Right lung (tissue), 10 donors: ENCODE measurements around the gene VSIG10L. TPM values are rescaled to one million over a fixed set of nuclear protein-coding genes. Genes with fewer than 3 reads are reported as not detected.

Experiments
- DNase-seq, 2 donors: peaks; one replicate each; pipeline ENCODE4 v3.0.0-alpha.2; 2013
- long read RNA-seq, 8 donors: transcript quantifications; one replicate each; lab custom pipeline, GENCODE V29; 2026
- polyA plus RNA-seq, 5 donors: library from polyadenylated mRNA; unstranded; fragments of 120-200 nt; gene quantifications; one replicate each; pipeline versions ENCODE4 v1.2.1 to v1.2.3, GENCODE V29; 2013; ENCODE audit warnings: inconsistent platforms in 1 of 5, low replicate concordance in 1 of 5; ENCODE audit not compliant: insufficient read length in 5 of 5, insufficient read depth in 1 of 5

Gene VSIG10L
- polyA plus RNA-seq: 1 to 10 TPM; 3.2 to 5.3 (median 3.8) TPM
- long read RNA-seq, donor 1: 0 reads
- long read RNA-seq, donor 2: 0 reads
- long read RNA-seq, donor 3: 0 reads
- long read RNA-seq, donor 4: 0 reads
- long read RNA-seq, donor 5: 0 reads
- long read RNA-seq, donor 6: 0 reads
- long read RNA-seq, donor 7: 0 reads
- long read RNA-seq, donor 8: 0 reads

GRCh38 chr19:51341976-51342580, at the start of gene VSIG10L:
Gene VSIG10L, minus strand, starts transcription at chr19:51342139. Its CDS starts 15 bp downstream, at chr19:51342124.
- no peak for DNase-seq

DNA sequence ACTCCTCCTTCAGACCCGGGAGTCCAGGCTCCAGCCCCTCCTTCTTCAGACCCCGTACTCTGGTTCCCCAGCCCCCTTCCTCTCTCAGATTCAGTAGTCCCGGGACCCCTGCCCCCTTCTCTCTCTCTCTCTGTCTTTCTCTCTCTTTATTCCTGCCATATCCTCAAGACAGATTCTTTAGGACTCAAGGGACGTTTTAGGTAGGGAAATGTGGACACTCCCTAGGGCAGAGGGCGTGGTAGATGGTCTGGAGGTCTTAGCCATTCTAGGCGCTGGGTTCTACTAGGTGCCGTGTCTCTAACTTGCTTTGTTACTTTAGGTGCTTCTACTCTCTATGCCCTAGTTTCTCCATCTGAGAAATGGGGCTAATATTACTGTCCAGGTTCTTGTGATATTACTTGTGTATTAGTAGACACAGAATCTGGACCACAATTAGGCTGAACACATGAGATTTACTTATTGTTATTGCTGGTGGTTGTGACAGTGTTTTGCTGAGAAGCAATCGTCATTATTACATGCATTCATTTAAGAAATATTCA, 49.2 kb upstream of the VSIG10L start:
- no peak for DNase-seq

- DNase-seq: no peak
Measured at GRCh38 chr19:51389143-51389542, 47.2 kb upstream of the VSIG10L start.

DNA sequence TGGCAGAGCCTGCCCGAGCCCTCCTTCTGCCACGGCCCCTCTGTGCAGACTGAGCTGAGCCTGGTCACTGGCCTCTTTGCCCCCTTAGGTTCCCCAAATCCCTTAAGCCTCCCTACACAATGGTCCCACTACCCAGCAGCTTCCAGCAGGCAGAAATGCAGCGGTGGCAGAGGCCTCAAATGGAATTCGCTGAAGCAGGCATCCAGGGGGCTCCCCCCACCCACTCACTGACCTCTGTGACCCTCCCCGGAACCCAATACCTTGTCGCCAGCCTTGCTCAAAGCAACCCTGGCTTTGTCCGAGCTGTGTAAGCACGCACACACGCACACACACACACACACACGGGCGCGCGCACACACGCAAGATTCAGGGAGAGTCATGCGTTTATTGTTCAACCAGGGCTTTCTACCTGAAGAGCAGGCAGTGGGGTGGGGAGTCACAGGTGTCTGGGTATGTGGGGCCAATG, 46.0 kb upstream of the VSIG10L start, which contains the start of gene LIM2:
LIM2 (minus strand) TSS at position 51 of the 466 bp plus-strand sequence. CDS start 531 bp downstream, outside the sequence.
- no peak for DNase-seq

- DNase-seq: no peak
Measured at GRCh38 chr19:51386882-51387520, 45.1 kb upstream of the VSIG10L start.

DNA sequence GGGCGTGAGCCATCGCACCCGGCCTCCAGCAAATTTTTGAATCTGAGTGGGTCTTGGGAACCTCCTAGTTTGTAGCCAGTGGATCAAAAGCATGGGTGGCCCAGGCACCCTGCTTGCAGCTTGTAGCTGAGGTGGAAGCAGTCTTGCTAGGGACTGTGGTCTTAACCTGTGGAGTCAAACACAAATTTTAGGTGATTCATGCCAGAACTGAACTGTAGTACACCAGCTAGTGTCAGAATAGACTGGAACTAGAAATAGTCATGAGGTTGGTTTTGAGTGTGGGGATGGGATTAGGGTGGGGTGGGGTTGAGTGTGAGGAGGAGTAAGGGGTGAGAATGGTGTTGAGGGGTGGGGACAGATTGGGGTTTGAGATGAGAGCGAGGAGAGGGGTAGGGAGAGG, 40.1 kb upstream of the VSIG10L start:
- no peak for DNase-seq

- DNase-seq: no peak
Measured at GRCh38 chr19:51380379-51380778, 38.4 kb upstream of the VSIG10L start.

- DNase-seq: no peak
Measured at GRCh38 chr19:51377422-51377821, 35.5 kb upstream of the VSIG10L start.

- DNase-seq: no peak
Measured at GRCh38 chr19:51375504-51376221, 33.7 kb upstream of the VSIG10L start.

DNA sequence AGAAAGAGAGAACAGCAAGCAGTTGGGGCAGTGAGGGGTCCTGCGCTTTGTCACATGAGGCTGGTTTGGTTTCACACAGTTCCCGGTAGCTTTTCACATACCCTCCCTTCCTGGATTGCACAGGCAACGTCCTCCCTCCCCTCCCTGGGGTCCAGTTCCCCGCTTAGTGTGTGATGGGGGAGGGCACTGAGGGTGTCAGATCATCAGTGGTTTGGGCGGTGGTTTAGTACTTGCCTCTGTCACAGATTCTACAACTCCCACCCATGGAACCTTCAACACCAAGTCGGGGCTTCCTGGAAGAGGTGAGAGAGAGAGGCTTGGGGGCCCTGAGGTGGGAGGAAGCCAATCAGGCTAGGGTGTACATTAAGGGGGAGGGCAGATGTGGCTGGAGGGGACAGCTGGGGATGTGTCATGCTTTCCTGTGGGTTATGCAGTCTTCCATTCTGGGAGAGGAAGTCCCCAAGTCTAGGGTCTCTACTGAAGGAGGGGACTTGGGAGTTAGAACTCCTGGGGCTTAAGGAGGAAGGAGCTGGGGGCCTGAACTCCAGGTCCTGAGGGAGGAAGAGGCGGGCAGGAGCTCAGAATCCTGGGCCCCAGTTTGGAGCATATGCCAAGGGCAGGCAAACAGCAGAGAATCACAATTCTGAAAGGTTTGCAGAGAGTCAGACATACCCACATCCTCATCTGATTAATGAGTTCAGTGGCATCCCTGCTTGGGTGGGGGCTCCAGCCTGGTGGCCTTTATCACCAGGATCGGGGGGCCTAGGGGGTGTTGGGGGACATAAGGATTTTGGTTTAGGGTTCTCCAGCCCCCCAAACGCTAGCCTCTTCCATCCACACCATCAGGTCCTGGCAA, 30.9 kb upstream of the VSIG10L start, which contains the start of gene NKG7:
NKG7 (minus strand) TSS at position 6 of the 856 bp plus-strand sequence. CDS start 119 bp downstream, outside the sequence.
- no peak for DNase-seq

- no peak for DNase-seq
Measured at GRCh38 chr19:51372021-51372648, 30.2 kb upstream of the VSIG10L start.

DNA sequence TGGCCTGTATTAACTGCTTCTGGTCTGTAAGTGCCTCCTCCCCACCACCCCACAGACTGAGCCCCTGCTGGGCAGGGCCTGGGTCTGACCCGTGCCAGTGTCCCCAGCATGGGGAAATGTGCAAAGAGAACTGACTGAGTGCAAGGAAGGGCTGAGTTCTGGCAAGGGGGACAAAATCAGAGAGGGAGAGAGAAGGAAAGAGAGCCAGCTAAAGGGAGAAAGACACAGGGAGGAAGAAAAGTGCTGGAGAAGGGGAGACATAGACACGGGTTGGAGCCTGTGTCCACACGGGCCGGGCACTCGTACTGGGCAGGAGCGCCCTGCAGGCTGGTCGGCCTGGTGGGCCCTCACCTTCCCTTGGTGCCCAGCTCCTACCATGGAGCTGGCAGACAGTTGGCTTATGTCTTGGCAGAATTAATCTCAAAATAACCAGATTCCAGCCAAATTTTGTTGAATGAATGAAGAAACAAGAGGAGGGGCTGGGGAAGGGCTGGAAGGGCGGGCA, 29.3 kb upstream of the VSIG10L start:
- no peak for DNase-seq

GRCh38 chr19:51370230-51370629, 28.3 kb upstream of the VSIG10L start:
- DNase-seq: no peak

DNA sequence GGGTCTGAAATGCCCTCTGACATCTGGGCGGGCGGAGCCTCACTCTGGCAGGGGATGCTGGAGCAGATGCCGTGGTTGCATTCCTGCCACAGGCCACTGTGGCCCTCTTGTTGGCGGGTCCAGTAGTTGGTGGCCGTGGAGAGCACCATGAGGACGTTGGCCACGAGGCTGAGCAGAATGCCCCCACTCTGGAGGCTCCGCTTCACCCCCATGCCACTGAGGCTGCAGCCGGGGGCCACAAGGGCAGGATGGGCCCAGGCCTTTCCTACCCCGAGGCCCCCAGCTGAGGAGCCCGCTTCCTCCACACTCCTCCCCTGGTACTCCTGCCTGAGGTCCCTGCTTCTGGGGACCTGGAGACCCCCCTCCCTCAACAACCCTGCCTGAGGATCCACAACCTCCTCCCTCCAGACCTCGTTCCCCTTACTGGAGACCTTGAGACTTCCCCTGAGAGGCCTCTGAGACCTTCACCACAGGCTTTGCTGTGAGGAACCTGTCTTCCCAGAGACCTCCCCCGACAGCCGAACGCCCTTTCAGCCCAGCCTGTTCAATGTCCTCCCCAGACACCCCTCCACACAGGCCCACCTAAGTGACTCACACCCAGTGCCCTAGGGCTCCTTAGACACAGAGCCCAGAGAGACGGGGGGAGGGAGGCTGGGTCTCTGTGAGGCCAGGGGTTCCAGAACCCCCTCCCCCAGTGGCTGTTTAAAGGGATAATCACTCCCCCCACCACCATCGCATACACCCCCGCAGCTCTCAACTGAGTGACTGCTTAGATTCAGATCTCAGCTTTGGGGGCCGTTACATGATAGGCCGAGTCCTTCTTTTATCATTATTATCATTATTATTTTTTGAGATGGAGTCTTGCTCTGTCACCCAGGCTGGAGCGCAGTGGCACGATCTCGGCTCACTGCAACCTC, 26.7 kb upstream of the VSIG10L start, which contains the start of gene CLDND2:
CLDND2 (minus strand) TSS at position 638 of the 917 bp plus-strand sequence; CDS start at position 212, 426 bp downstream.
- DNase-seq: no peak

- DNase-seq: peak; percentile 98 to 99
Measured at GRCh38 chr19:51367565-51368365, 25.8 kb upstream of the VSIG10L start.

- no peak for DNase-seq
Measured at GRCh38 chr19:51367255-51367564, 25.3 kb upstream of the VSIG10L start.

DNA sequence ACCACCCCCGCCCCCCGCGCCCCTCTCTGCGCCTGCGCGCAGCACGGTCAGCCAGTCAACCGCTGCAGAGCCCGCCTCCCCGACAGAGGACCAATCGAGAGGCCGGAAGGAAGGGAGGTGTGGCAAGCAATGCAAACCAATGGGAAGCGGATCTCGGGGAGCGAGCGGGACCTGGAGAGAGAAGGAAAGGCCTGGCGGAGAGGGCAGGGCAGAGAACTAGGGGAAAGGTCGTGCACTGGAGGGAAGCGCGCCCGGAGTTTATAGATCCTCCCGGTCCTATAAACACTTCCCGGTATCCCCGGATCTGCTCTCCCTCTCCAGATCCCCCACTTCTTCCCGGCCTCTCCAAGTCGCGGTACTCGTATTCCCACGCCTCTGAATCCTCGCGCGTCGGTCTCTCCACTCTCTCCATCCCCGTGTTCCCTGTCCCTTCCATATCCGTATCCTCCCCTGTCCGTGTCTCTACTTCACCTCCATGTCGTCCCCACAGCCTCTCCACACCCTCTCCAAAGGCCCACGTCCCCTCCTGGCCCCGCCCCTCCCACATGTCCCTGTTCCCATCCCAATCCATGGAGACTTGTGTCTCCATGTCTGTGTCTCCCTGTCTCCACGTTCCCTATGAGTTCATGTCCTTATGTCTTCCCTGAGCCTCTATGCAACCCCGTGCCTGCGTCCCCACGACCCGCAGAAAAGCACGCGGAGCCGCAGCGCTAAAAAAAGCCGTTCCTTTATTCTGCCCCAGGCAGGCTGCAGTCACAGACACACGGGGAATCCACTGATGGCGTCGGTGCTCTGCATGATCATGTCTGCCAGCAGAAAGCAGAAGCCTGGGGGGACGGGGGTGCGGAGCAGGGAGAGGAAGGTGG, 24.7 kb upstream of the VSIG10L start:
- DNase-seq: peak; percentile 96 to 98
